GM12892 (cell line): ENCODE data around the gene APLP2.

Experiments used
- POLR2A ChIP-seq: IDR thresholded peaks from 2 replicates; pipeline ENCODE4 v1.6.1; 2011; ENCODE audit warnings: low read depth, low read length, control low read depth
- POLR2AphosphoS5 ChIP-seq: IDR thresholded peaks from 2 replicates; pipeline ENCODE4 v1.6.1; 2011; ENCODE audit warnings: low read depth, low read length, control low read depth
- TAF1 ChIP-seq: IDR thresholded peaks from 2 replicates; pipeline ENCODE4 v1.6.1; 2011; ENCODE audit warnings: low read depth, mild to moderate bottlenecking, control low read depth, low read length, borderline replicate concordance

DNA sequence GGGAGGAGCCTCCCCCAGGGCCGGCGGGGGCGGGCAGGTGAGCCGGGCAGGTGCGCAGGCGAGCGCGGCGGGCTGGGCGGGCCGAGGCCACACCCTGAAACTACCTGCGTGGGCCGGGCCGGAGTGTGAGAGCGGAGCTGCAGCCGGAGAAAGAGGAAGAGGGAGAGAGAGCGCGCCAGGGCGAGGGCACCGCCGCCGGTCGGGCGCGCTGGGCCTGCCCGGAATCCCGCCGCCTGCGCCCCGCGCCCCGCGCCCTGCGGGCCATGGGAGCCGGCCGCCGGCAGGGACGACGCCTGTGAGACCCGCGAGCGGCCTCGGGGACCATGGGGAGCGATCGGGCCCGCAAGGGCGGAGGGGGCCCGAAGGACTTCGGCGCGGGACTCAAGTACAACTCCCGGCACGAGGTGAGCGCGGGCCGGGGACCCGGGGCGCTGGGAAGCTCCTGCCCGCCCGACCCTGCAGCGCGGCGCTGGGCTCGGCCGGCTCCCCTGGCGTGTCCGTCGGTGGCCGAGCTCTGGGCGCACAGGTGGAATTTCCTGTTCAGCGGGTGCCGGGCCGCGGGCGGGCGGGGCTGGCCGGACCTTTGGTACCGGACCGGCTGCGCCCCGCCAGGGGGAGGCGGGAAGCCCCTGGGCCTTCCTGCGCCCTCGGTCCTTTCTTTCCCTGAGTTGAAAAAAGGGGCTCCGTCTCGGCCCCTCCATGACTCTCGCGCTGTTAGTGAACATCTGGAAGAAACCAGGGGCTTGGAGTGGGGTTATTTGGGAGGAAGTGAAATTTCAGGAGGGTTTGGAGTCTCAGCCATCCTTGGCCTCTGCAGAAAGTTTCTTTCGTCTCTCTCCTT lies 90.2 kb downstream of the APLP2 start, which contains the start of gene ST14:
- TF ChIP-seq POLR2AphosphoS5 (no peak), TAF1 (no peak), POLR2A (no peak)
